K562 (cell line): ENCODE results near the gene ORC3. TPM values are rescaled to one million over a fixed set of nuclear protein-coding genes. Genes with fewer than 3 reads are reported as not detected.

ENCODE experiments used
- ARID4B ChIP-seq: sonication (generic); formaldehyde crosslinking; IDR thresholded peaks from 2 replicates; pipeline ENCODE4 v1.8.0; 2022; ENCODE audit warnings: mild to moderate bottlenecking, missing genetic modification reagents
- CHD1 ChIP-seq: fragments of 200-600 bp; sonication (generic); IDR thresholded peaks from one replicate; pipeline ENCODE4 v1.6.1; 2012; ENCODE audit warnings: mild to moderate bottlenecking, moderate library complexity, low read length, inconsistent platforms
- CHD2 ChIP-seq: IDR thresholded peaks from 2 replicates; pipeline ENCODE4 v1.6.1; 2011; ENCODE audit warnings: low read depth, low read length
- CHD4 ChIP-seq: fragments of 200-600 bp; sonication (generic); IDR thresholded peaks from 3 replicates; pipeline ENCODE4 v1.6.1; 2012; ENCODE audit warnings: low read depth, mild to moderate bottlenecking, mixed read lengths, low read length, inconsistent platforms; ENCODE audit not compliant: insufficient read depth, insufficient replicate concordance, poor library complexity, severe bottlenecking
- FOXK1 ChIP-seq: sonication (generic); formaldehyde crosslinking; IDR thresholded peaks from 2 replicates; pipeline ENCODE4 v1.8.0; 2022; ENCODE audit warnings: missing genetic modification reagents, mild to moderate bottlenecking, borderline replicate concordance
- FOXO4 ChIP-seq: fragments of 450-650 bp; formaldehyde crosslinking; IDR thresholded peaks from 2 replicates; pipeline ENCODE4 v1.4.0; 2020; ENCODE audit warnings: mild to moderate bottlenecking, moderate library complexity
- FOXP4 ChIP-seq: sonication (generic); formaldehyde crosslinking; IDR thresholded peaks from 2 replicates; pipeline ENCODE4 v1.8.0; 2022; ENCODE audit warnings: mild to moderate bottlenecking, missing genetic modification reagents, borderline replicate concordance
- HCFC1 ChIP-seq: IDR thresholded peaks from 2 replicates; pipeline ENCODE4 v1.6.1; 2012; ENCODE audit warnings: low read depth, low read length, improper control_type of control experiment
- JUN ChIP-seq, 2 experiments: sonication (generic) in 1 of 2; formaldehyde crosslinking in 1 of 2; IDR thresholded peaks; 2 replicates each; pipeline versions ENCODE4 v1.6.1 to v1.8.0; 2012 to 2022; ENCODE audit warnings: borderline replicate concordance in 2 of 2, mild to moderate bottlenecking in 2 of 2, improper control_type of control experiment in 1 of 2, low read depth in 1 of 2, low read length in 1 of 2, missing genetic modification reagents in 1 of 2
- MEF2D ChIP-seq: conservative IDR thresholded peaks from 2 replicates; pipeline ENCODE4 v1.6.1; 2016; ENCODE audit warnings: low read depth, missing genetic modification characterization, missing compliant biosample characterization
- MYC ChIP-seq, 2 experiments: fragments of 250-450 bp in 1 of 2; sonication (Bioruptor Pico) in 1 of 2; IDR thresholded peaks; 2 replicates each; pipeline versions ENCODE4 v1.5.1 to v1.6.1; 2012 to 2021; ENCODE audit warnings: low read depth in 2 of 2, borderline replicate concordance in 1 of 2, improper control_type of control experiment in 1 of 2, low read length in 1 of 2, mild to moderate bottlenecking in 1 of 2, moderate library complexity in 1 of 2
- NFYB ChIP-seq: IDR thresholded peaks from 2 replicates; pipeline ENCODE4 v1.6.1; 2011; ENCODE audit warnings: mild to moderate bottlenecking, moderate library complexity; ENCODE audit not compliant: insufficient read length; ENCODE audit errors: extremely low read depth
- SIN3B ChIP-seq: fragments of 450-650 bp; IDR thresholded peaks from 2 replicates; pipeline ENCODE4 v1.6.1; 2017; ENCODE audit warnings: low read depth, mild to moderate bottlenecking, moderate library complexity
- USF1 ChIP-seq: sonication (generic); formaldehyde crosslinking; IDR thresholded peaks from 2 replicates; pipeline ENCODE4 v1.9.0; 2022; ENCODE audit warnings: mild to moderate bottlenecking, missing genetic modification reagents
- ZBTB12 ChIP-seq: fragments of 250-450 bp; sonication (Bioruptor Pico); IDR thresholded peaks from 2 replicates; pipeline ENCODE4 v1.4.0; 2020
- ZNF76 ChIP-seq: fragments of 250-450 bp; sonication (Bioruptor Pico); IDR thresholded peaks from 2 replicates; pipeline ENCODE4 v1.4.0; 2020; ENCODE audit warnings: mild to moderate bottlenecking, moderate library complexity, borderline replicate concordance
- polyA plus RNA-seq, 8 experiments: library from polyadenylated mRNA; depleted of rRNA in 4 of 8; stranded (reverse) in 5 of 8; unstranded in 3 of 8; fragments of >200 nt; fragmentation: Nextera tagmentation in 2 of 8; fragmentation: Illumina TruSeq in 1 of 8; extraction: Ambion mirVana in 2 of 8; extraction: Trizol in 1 of 8; gene quantifications; 2 replicates each; pipeline versions ENCODE4 v1.2.1 to v1.2.3, GENCODE V29; 2011 to 2014; ENCODE audit warnings: inconsistent platforms in 1 of 8, missing spikeins in 1 of 8
- total RNA-seq, 7 experiments: library from RNA; depleted of rRNA in 6 of 7; stranded (reverse); fragments of >200 nt in 6 of 7; fragmentation: Illumina TruSeq in 2 of 7; extraction: Trizol in 2 of 7; gene quantifications; 2 replicates each; pipeline versions ENCODE4 v1.2.1 to v1.2.3, GENCODE V29; 2011 to 2021; ENCODE audit warnings: low replicate concordance in 1 of 7

ORC3 gene
- total and polyA plus RNA-seq, 9 of the 15 experiments (the other 6 are each of a cell fraction or from before 2014, with no cell fraction given) = 28.8 to 159 (median 74.8) TPM

GRCh38 chr6:87701344-87701675 is 111.4 kb downstream of the ORC3 start (continued):
- TF ChIP-seq ARID4B (CRISPR knock-in tag) (peak; percentile 9; the same call in 1 of the 2 replicates), USF1 (CRISPR knock-in tag) (no peak), HCFC1 (no peak), CHD4 (no peak), JUN (IDR thresholded peaks at IDR 0.05; ENCODE audit: borderline replicate concordance, low read depth, low read length) (no peak), JUN (CRISPR knock-in tag; IDR thresholded peaks at IDR 0.05; ENCODE audit: borderline replicate concordance) (no peak), CHD1 (peak; percentile 18), FOXO4 (CRISPR knock-in tag) (no peak), ZBTB12 (no peak), CHD2 (no peak), SIN3B (peak; percentile 9; the same call in 1 of the 2 replicates), FOXP4 (0 out of 2 replicates have a peak, but pooled peaks have one; percentile 43), FOXK1 (CRISPR knock-in tag) (0 out of 2 replicates have a peak, but pooled peaks have one; percentile 56), MEF2D (no peak), MYC (IDR thresholded peaks at IDR 0.05; ENCODE audit: low read depth, low read length) (0 out of 2 replicates have a peak, but pooled peaks have one; percentile 18), MYC (CRISPR knock-in tag; IDR thresholded peaks at IDR 0.05; ENCODE audit: borderline replicate concordance, low read depth) (no peak), ZNF76 (CRISPR knock-in tag) (no peak), NFYB (no peak)
